SK-N-MC (cell line): Measurements from ENCODE around the gene USP10.

ENCODE experiments used
- EZH2 ChIP-seq: fragments of 200-600 bp; sonication (generic); IDR thresholded peaks from one replicate; pipeline ENCODE4 v1.6.1; 2017; ENCODE audit warnings: antibody characterized with exemption
- FOXP2 ChIP-seq: optimal IDR thresholded peaks from 2 replicates; pipeline ENCODE3; 2011; ENCODE audit warnings: mild to moderate bottlenecking, moderate library complexity; ENCODE audit not compliant: insufficient read depth; ENCODE audit errors: extremely low read length, control extremely low read depth
- POLR2AphosphoS5 ChIP-seq: IDR thresholded peaks from 2 replicates; pipeline ENCODE4 v1.6.1; 2012; ENCODE audit warnings: mild to moderate bottlenecking, low read depth, low read length, borderline replicate concordance

- TF ChIP-seq POLR2AphosphoS5 (no peak), EZH2 (no peak), FOXP2 (no peak)
These were observed 108.0 kb downstream of the USP10 start for GRCh38 chr16:84807776-84808175.
